Measurements from ENCODE around the gene BTLA.
"Not testable (repeated sequence)": the region's sequence is repeated elsewhere in the genome, so short reads cannot be mapped to it uniquely, and the experiment has no call there.

Gene BTLA, protein sequence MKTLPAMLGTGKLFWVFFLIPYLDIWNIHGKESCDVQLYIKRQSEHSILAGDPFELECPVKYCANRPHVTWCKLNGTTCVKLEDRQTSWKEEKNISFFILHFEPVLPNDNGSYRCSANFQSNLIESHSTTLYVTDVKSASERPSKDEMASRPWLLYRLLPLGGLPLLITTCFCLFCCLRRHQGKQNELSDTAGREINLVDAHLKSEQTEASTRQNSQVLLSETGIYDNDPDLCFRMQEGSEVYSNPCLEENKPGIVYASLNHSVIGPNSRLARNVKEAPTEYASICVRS

GRCh38 chr3:112498914-112499711 lies at the start of gene BTLA:
BTLA (minus strand) TSS chr3:112499472; CDS start chr3:112499358, 114 bp downstream.
- DNase-seq: no peak

DNA sequence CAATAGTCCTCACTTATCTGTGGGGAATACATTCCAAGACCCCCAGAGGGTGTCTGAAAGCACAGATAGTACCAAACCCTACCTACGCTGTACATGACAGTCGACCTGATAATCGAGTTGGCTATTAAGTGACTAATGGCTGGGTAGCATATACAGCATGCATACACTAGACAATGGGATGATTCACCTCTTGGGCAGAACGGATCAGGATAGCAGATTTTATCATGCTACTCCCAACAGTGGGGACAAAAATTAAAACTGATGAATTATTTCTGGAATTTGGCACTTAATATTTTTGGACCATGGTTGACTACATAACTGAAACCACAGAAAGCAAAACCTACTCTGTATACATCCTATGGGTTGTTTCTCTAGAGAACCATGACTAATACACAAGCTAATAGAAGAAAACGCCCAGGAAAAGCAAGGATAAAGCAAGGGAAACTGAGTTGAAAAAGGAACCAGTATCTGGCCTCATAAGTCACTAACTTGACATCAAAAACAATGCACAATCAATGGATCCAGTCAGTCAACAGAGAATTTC lies 47.0 kb upstream of the BTLA start:
- no peak for DNase-seq

- DNase-seq: no peak
Observed at GRCh38 chr3:112539825-112540650, 40.8 kb upstream of the BTLA start.

DNA sequence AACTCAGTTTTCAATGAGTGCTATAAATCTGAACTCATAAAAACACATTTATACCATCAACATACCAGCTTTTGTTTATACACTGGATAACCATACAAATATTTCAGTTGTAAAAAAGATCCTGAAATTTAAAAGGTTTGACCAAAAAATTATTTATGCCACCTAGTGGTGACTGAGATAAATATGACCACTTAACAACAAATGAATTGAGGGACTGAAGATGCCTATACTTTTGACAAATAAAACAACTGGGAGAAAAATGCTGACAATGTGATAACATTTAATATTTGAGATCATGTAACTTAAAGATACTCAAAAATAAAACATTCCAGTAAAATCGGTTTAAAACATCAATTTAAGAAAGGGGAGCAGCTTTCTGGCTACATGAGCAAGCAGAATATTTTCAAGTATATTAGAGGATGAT lies 32.1 kb upstream of the BTLA start:
- DNase-seq: no peak

GRCh38 chr3:112530573-112530972 lies 31.3 kb upstream of the BTLA start:
- DNase-seq: no peak

- not testable (repeated sequence) for DNase-seq
Observed at GRCh38 chr3:112524127-112524526, 24.9 kb upstream of the BTLA start.

DNA sequence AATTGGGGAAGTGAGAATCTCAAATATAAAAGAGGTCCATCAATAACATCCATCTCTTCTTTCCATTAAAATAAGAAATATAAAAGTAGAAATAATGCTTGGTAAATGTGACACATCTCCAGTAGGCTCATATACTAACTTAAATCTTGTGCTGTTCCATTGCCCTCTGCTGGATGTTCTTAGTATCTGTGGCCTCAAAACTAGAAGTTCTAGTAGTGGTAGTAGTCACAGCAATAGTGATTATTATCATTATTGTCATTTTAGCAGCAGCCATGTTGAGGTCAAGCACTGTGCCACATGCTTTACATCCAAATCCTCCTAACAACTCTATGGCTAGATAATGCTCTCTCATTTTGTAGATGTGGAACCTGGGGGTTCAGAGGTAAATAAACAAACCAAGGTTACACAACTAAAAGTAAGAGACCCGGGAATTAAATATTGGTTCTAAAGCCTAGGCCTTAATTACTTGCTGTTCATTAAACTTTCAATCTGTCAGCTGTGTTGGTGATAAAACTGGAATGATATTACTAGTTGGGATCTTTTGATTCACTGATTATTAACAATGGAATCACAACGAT lies 20.2 kb upstream of the BTLA start:
- DNase-seq: no peak

- not testable (repeated sequence) for DNase-seq
Observed at GRCh38 chr3:112518970-112519369, 19.7 kb upstream of the BTLA start.

DNA sequence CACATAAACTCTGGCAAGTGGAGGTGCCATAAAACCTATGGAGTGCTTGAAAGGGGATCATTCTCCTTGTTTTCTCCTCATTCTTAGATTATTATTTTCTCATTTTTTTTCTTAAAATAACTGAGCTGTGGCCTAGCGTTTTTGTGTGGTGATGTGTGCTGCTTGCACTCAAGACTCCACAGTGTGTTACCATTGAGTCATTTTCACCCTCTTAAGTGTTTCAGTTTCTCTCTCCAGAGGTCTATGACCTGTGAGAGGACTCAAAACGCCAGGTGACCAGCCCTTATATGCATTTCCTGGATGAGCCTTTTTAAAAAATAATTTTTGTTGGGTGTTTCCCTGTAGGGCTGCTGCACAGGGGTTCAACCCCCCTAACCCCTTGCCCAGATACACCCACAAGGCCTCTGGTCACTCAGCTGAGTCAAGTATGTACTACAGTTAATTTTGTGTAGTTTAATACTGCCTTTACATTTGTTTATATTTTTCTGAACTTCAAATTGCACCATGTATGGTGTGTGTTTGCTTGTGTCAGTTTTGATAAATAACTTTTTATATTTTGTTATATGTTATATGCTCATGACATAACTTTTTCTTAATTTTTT lies 15.4 kb upstream of the BTLA start:
- DNase-seq: no peak

DNA sequence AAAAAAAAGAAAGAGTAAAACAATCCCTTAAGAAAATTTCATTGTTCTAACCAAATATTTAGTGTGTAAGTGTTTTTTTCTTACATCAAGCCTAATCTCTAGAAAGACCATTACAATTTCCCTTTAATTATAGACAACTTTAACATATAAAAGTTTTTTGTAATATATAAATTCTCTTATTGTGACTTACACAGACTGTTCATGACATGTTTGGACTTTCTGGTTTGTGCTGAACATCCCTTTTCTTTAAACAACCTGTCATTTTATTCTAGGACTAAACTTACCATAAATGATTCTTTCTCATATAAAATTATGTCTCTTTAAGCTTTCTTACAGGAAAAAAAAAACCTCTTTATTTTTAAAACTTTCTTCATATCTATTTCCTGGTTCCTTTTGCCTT lies 13.0 kb upstream of the BTLA start:
- no peak for DNase-seq

DNA sequence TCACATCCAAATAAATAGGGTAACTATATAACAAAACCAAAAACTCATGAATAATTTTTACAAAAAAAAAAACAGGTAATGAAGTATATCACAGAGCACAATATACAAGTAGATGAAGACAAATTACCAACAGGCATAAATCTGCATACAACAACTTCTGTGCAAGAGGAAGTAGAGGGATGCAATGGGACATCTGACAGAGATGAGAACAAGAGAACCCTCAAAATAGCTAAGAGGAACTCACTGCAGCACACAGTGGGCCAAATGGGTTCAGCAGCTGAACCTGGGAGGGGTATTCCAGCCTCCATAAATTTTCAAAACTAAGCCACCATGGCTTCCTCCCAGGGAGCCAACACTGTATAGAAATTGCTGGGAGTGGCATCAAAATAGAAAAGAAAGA lies 9.6 kb upstream of the BTLA start:
- no peak for DNase-seq

- no peak for DNase-seq
Observed at GRCh38 chr3:112508261-112508660, 9.0 kb upstream of the BTLA start.

DNA sequence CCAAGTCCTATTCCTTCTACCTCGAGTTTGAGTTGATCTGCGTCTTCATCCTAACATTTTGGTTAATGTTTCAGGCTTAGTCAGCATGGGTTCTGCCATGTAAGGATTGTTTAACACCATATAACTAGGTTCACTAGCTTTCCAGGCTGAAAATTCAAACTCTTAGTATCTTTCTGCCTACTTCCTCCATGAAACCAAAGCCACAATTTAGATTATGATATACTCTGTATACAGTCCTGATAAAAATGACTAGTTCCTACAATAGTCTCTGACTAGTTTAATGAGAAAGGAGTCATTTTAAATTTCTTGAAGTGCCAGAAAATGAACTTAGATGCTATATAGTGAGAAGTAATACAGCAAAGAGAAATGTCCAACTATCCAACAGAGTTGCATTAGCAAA lies 6.6 kb upstream of the BTLA start:
- no peak for DNase-seq

GRCh38 chr3:112504123-112504522 lies 4.9 kb upstream of the BTLA start:
- no peak for DNase-seq

GRCh38 chr3:112503304-112503972 lies 4.2 kb upstream of the BTLA start:
- no peak for DNase-seq

DNA sequence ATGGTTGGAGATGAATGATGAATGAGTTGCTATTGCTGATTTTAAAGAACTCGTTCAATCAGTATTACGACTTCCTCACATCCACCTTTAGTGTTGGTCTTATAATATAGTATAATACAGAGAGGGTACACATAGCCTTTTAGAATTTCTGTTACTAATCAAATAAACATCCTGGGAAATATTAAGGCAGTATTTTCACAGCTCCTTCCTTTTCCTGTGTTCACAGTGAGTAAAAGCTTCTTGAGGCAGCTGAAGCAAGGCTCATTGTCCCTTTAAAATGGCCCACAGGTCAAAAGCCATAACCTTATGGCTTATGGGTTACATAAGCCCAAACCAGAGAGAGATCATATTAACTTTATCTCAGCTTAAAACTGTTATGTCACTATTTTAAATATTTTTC lies 1.3 kb upstream of the BTLA start:
- DNase-seq: no peak

GRCh38 chr3:112497897-112498548 lies 1.2 kb downstream of the BTLA start:
- no peak for DNase-seq

- no peak for DNase-seq
Observed at GRCh38 chr3:112496366-112497067, 2.8 kb downstream of the BTLA start.

DNA sequence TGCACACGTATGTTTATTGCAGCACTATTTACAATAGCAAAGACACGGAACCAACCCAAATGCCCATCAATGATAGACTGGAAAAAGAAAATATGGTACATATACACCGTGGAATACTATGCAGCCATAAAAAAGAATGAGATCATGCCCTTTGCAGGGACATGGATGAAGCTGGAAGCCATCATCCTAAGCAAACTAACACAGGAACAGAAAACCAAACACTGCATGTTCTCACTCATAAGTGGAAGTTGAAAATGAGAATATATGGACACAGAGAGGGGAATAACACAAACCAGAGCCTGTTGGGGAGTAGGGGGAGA lies 4.9 kb downstream of the BTLA start:
- not testable (repeated sequence) for DNase-seq

GRCh38 chr3:112492124-112492523 lies 7.1 kb downstream of the BTLA start:
- no peak for DNase-seq

GRCh38 chr3:112491373-112491772 lies 7.9 kb downstream of the BTLA start:
- DNase-seq: no peak

Data from activated naive CD4-positive, alpha-beta T cell treated with Interleukin-2 at 50 U/mL for 16 hours (primary cell).